Pancreas (tissue), 10 donors: ENCODE data around the gene PPIL6. TPM values are rescaled to one million over a fixed set of nuclear protein-coding genes. Genes with fewer than 3 reads are reported as not detected.
"Not testable (repeated sequence)": the region's sequence is repeated elsewhere in the genome, so short reads cannot be mapped to it uniquely, and the experiment has no call there.

ENCODE experiments used
- ATAC-seq, 4 donors: fragments of 200-7000 bp; cut with Tn5 transposase; one replicate each; pipeline versions ENCODE4 v1.8.0 to v1.9.1; 2020; ENCODE audit warnings: mild to moderate bottlenecking in 4 of 4, moderate library complexity in 4 of 4
- DNase-seq, 6 donors: peaks; one replicate each; pipeline ENCODE4 v3.0.0-alpha.2; 2020
- FAIRE-seq: peaks from 2 replicates; lab custom pipeline; 2012; peaks lifted over from hg19 to GRCh38; lab: Jason Lieb, UNC
- H3K27ac ChIP-seq, 4 donors: fragments of 200-600 bp; sonication (generic); 1 replicate in 3 of 4; 2 replicates in 1 of 4; pipeline versions ENCODE4 v1.5.0 to v1.8.0; 2020
- H3K27me3 ChIP-seq, 4 donors: fragments of 200-600 bp; one replicate each; pipeline ENCODE4 v1.8.0; 2021
- H3K36me3 ChIP-seq, 3 donors: fragments of 200-600 bp; sonication (generic) in 1 of 3; one replicate each; pipeline versions ENCODE4 v1.5.0 to v1.8.0; 2020 to 2021
- H3K4me1 ChIP-seq, 3 donors: fragments of 200-600 bp; one replicate each; pipeline ENCODE4 v1.8.0; 2021
- H3K4me3 ChIP-seq, 4 donors: fragments of 200-600 bp; sonication (generic) in 2 of 4; one replicate each; pipeline versions ENCODE4 v1.5.0 to v1.8.0; 2020 to 2021
- H3K9me3 ChIP-seq, 4 donors: fragments of 200-600 bp; one replicate each; pipeline ENCODE4 v1.8.0; 2021
- CTCF ChIP-seq, 4 donors: fragments of 200-600 bp; sonication (generic) in 3 of 4; IDR thresholded peaks; one replicate each; pipeline versions ENCODE4 v1.5.0 to v1.8.0; 2021; ENCODE audit warnings: antibody characterized with exemption in 4 of 4
- WGBS, 2 donors: extraction: QIAGEN DNeasy Blood & Tissue Kit; methylation state at CpG; one replicate each; pipeline ENCODE4 v1.1.7; 2013; 5-methylcytosine and 5-hydroxymethylcytosine counted together
- intact Hi-C, 3 donors: fragments of 100-400 bp; cut with DNase I; formaldehyde crosslinking; loops; one replicate each; pipeline versions ENCODE4 v1.11.1 to v1.14.2; 2022
- polyA plus RNA-seq, 2 donors: library from polyadenylated mRNA; stranded (reverse); fragments of 200-250 nt; gene quantifications; one replicate each; pipeline ENCODE4 v1.2.3, GENCODE V29; 2013
- total RNA-seq, 6 donors: library from RNA; stranded (reverse); fragmentation: NEBNext Ultra II Directional in 4 of 6; extraction: Animal tissue kit (Norgen Biotek cat#: 25700) in 4 of 6; gene quantifications; one replicate each; pipeline versions ENCODE4 v1.2.1 to v1.2.4, GENCODE V29; 2021 to 2023
- donor health status: healthy with polysubstance abuse.
- donor health status: DM: no; HTN: no; CAD: no; lungs with moderate emphysema.
- donor health status: DM: no; HTN: no; CAD: no.
- donor health status: control.
- donor health status: control.
- donor health status: Bipolar disorder and iron deficiency.
- donor health status: DM: yes; HTN: yes; CAD: no.
- donor health status: DM: no; HTN: no; CAD: no.
- donor health status: DM: no; HTN: no; CAD: no.
- donor health status: DM: yes; HTN: yes; CAD: no.

Gene PPIL6
- total and polyA plus RNA-seq, 8 donors, result 1.1 to 3.4 (median 2.0) TPM

GRCh38 chr6:109465772-109466171 is 25.3 kb upstream of the PPIL6 start:
- 53 to 60% methylated on average over 7 of the region's 7 CpGs for WGBS, 2 donors

GRCh38 chr6:109461733-109462526 is 21.5 kb upstream of the PPIL6 start:
- TF ChIP-seq CTCF (IDR thresholded peaks at IDR 0.05), result no peak
- Histone ChIP-seq H3K27me3 (no peaks in the 10 kb centered on the region), H3K27ac (no peak overlapping the region), H3K36me3 (peaks cover 0 to 16% (median under 1%) of the 10 kb centered on the region in 3 donors), H3K4me1 (peaks cover 0 to 8% (median 5%) of the 10 kb centered on the region in 3 donors), H3K4me3 (no peak overlapping the region), H3K9me3 (no peaks in the 10 kb centered on the region)
- no peak for DNase-seq
- no peak for ATAC-seq
- FAIRE-seq, result no peak
- 82 to 95% methylated on average over 1 of the region's 1 CpG for WGBS, 2 donors
- intact Hi-C loops, result no loop called here

More at GRCh38 chr6:109465772-109466171, 25.3 kb upstream of the PPIL6 start:
- H3K4me1 ChIP-seq, result peaks cover 0 to 8% (median 5%) of the 10 kb centered on the region in 3 donors
- peak overlapping the region in 3 of 4 donors; percentile 5 to 60 (median 48) for H3K27ac ChIP-seq
- no peaks in the 10 kb centered on the region for H3K9me3 ChIP-seq
- DNase-seq, result peak in 1 of 6 donors; percentile 56
- H3K36me3 ChIP-seq, result peaks cover 0 to 24% (median 6%) of the 10 kb centered on the region in 3 donors
- no peak for FAIRE-seq
- intact Hi-C loops, result no loop called here
- no peak for TF ChIP-seq CTCF (IDR thresholded peaks at IDR 0.05)
- no peaks in the 10 kb centered on the region for H3K27me3 ChIP-seq
- peak; percentile 72 to 89 (median 79) for ATAC-seq
- H3K4me3 ChIP-seq, result no peak overlapping the region

- H3K4me3 ChIP-seq, DNase-seq, FAIRE-seq, ATAC-seq, intact Hi-C loops, H3K27ac ChIP-seq, H3K9me3 ChIP-seq, H3K27me3 ChIP-seq, H3K4me1 ChIP-seq: not testable (repeated sequence)
- 91 to 98% methylated on average over 1 of the region's 1 CpG for WGBS, 2 donors
- H3K36me3 ChIP-seq, result peaks cover 0 to 14% (median 0%) of the 10 kb centered on the region in 3 donors
Observed at GRCh38 chr6:109461205-109461604, 20.8 kb upstream of the PPIL6 start.

GRCh38 chr6:109460161-109460829 is 19.9 kb upstream of the PPIL6 start:
- Histone ChIP-seq H3K9me3 (no peaks in the 10 kb centered on the region), H3K27me3 (no peaks in the 10 kb centered on the region), H3K36me3 (peaks cover 0 to 7% (median 0%) of the 10 kb centered on the region in 3 donors), H3K27ac (no peak overlapping the region), H3K4me1 (peaks cover 0 to 3% (median 0%) of the 10 kb centered on the region in 3 donors), H3K4me3 (no peak overlapping the region)
- WGBS, 2 donors, result 54 to 62% methylated on average over 3 of the region's 3 CpGs
- DNase-seq (no peak), FAIRE-seq (no peak), ATAC-seq (no peak)
- intact Hi-C loops, result no loop called here
- TF ChIP-seq CTCF (IDR thresholded peaks at IDR 0.05), result no peak

DNA sequence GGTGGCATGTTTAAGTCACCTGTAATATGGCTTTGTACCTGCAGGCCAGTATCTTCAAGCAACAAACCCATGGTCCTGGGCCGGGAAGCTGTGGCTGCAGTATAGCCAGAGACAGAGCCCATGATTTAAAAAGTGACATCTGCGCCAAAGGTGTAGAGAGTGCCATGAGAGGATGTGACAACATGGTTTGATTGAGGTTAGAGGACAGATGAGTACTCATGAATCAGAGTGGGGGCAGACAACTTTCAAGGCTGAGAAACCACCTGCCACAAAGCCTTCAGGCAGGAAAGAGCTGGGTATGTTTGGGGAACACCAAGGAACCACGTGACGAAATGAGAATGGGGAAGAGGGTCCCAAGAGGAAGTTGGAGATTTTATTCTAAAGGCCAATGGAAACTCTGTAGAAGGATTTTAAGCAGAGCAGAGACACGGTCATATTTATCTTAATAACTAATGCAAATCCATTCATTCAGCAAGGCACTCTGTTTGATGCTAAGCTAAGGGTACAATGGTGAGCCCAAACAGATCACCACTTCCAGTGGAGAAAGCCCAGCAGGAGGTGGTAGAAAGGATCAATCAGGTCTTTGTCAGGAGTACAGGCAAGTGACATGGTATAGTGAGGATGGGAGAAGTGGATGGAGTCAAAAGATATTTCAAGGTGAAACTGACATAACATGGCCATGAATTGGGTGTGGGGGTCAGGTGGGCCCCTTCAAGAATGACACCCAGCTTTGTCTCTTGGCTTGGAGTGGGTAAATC is 18.5 kb upstream of the PPIL6 start:
- Histone ChIP-seq H3K36me3 (no peaks in the 10 kb centered on the region), H3K27me3 (no peaks in the 10 kb centered on the region), H3K4me3 (no peak overlapping the region), H3K4me1 (peaks cover 0 to 3% (median 0%) of the 10 kb centered on the region in 3 donors), H3K9me3 (no peaks in the 10 kb centered on the region), H3K27ac (no peak overlapping the region)
- DNase-seq (no peak), ATAC-seq (no peak), FAIRE-seq (no peak)
- intact Hi-C loops, result no loop called here
- no peak for TF ChIP-seq CTCF (IDR thresholded peaks at IDR 0.05)
- 85 to 92% methylated on average over 5 of the region's 5 CpGs for WGBS, 2 donors
